Heart left ventricle (tissue), 16 donors: ENCODE results near the gene ACSF3. TPM values are rescaled to one million over a fixed set of nuclear protein-coding genes. Genes with fewer than 3 reads are reported as not detected.

Experiments used
- ATAC-seq, 4 donors: fragments of 200-7000 bp; cut with Tn5 transposase; one replicate each; pipeline ENCODE4 v1.9.1; 2020 to 2022; ENCODE audit warnings: moderate library complexity in 4 of 4, mild to moderate bottlenecking in 3 of 4, moderate number of reproducible peaks in 1 of 4
- DNase-seq, 5 donors: peaks; one replicate each; pipeline ENCODE4 v3.0.0-alpha.2; 2020
- H3K27ac ChIP-seq, 12 donors: fragments of 200-600 bp; sonication (generic) in 4 of 12; one replicate each; pipeline versions ENCODE4 v1.5.0 to v1.8.0; 2016 to 2022; ENCODE audit warnings: mild to moderate bottlenecking in 2 of 12
- H3K27me3 ChIP-seq, 9 donors: fragments of 200-600 bp; sonication (generic) in 2 of 9; one replicate each; pipeline versions ENCODE4 v1.5.1 to v1.8.0; 2016 to 2022; ENCODE audit warnings: mild to moderate bottlenecking in 3 of 9
- H3K36me3 ChIP-seq, 9 donors: fragments of 200-600 bp; sonication (generic) in 2 of 9; one replicate each; pipeline versions ENCODE4 v1.5.0 to v1.8.0; 2018 to 2022; ENCODE audit warnings: mild to moderate bottlenecking in 2 of 9
- H3K4me1 ChIP-seq, 12 donors: fragments of 200-600 bp; sonication (generic) in 4 of 12; one replicate each; pipeline versions ENCODE4 v1.5.0 to v1.8.0; 2016 to 2022; ENCODE audit warnings: mild to moderate bottlenecking in 3 of 12
- H3K4me3 ChIP-seq, 12 donors: fragments of 200-600 bp; sonication (generic) in 4 of 12; one replicate each; pipeline versions ENCODE4 v1.5.0 to v1.8.0; 2017 to 2022; ENCODE audit warnings: mild to moderate bottlenecking in 9 of 12, moderate library complexity in 4 of 12
- H3K9me3 ChIP-seq, 12 donors: fragments of 200-600 bp; sonication (generic) in 4 of 12; one replicate each; pipeline versions ENCODE4 v1.5.0 to v1.8.0; 2016 to 2022; ENCODE audit warnings: mild to moderate bottlenecking in 1 of 12
- CTCF ChIP-seq, 12 donors: fragments of 200-600 bp; sonication (generic) in 4 of 12; IDR thresholded peaks; one replicate each; pipeline versions ENCODE4 v1.5.0 to v1.8.0; 2018 to 2022; ENCODE audit warnings: antibody characterized with exemption in 12 of 12, mild to moderate bottlenecking in 5 of 12
- POLR2A ChIP-seq, 2 donors: fragments of 450-650 bp; IDR thresholded peaks; one replicate each; pipeline ENCODE4 v1.6.1; 2017; ENCODE audit warnings: antibody characterized with exemption in 2 of 2, mild to moderate bottlenecking in 2 of 2, moderate library complexity in 2 of 2
- WGBS, 4 donors: extraction: QIAGEN DNeasy Blood & Tissue Kit in 2 of 4; methylation state at CpG; one replicate each; pipeline versions ENCODE4 v1.1.5 to v1.1.7; 2013 to 2018; 5-methylcytosine and 5-hydroxymethylcytosine counted together
- intact Hi-C, 10 donors: fragments of 100-400 bp; cut with DNase I; formaldehyde crosslinking; loops; one replicate each; pipeline versions ENCODE4 v1.11.1 to v1.14.2; 2022
- polyA plus RNA-seq, 2 donors: library from polyadenylated mRNA; stranded (reverse); fragments of 200-250 nt; gene quantifications; one replicate each; pipeline ENCODE4 v1.2.3, GENCODE V29; 2013
- total RNA-seq, 9 donors: library from RNA; depleted of rRNA in 2 of 9; stranded (reverse); fragments of >200 nt in 2 of 9; fragmentation: NEBNext Ultra II Directional in 3 of 9; extraction: Animal tissue kit (Norgen Biotek cat#: 25700) in 3 of 9; gene quantifications; one replicate each; pipeline versions ENCODE4 v1.1.0 to v1.2.4, GENCODE V29; 2016 to 2023
- donor health status: ischemic (EF 13 %, LVEDD 7.1; RV severe dilation, severe dysfunction).
- donor health status: healthy with polysubstance abuse.
- donor health status: DM: no; HTN: yes; CAD: no.
- donor health status: DM: no; HTN: no; CAD: no.
- donor health status: ischemic (EF 25% LVEDD 6.9; RV normal size, moderate dysfunction).
- donor health status: ischemic (EF 25% LVEDD 5.7; RV mildly dilated, moderate dysfunction).
- donor health status: healthy.
- donor health status: DM: yes; HTN: yes; CAD: no.
- donor health status: ischemic (EF 35%, LVEDD 5.7; RV mildly dilated, moderate dysfunction).
- donor health status: nonischemic (EF 11% LVEDD 7.7; RV severe dilation, severe dysfunction).
- donor health status: DM: yes; HTN: yes; CAD: no.
- donor health status: PGD.
- donor health status: ischemic (EF 29% LVEDD 5.4; RV normal size, mild dysfunction).
- donor health status: nonischemic (EF 23%, LVEDD 6.1; RV moderate dilation, normal function).

Gene ACSF3
- total and polyA plus RNA-seq, 11 donors, result 10.3 to 26.3 (median 19.3) TPM

GRCh38 chr16:89087922-89088497 is 5.6 kb upstream of the ACSF3 start:
- peaks cover 4 to 42% (median 18%) of the 10 kb centered on the region in 9 donors for H3K27me3 ChIP-seq
- no peak for TF ChIP-seq CTCF (IDR thresholded peaks at IDR 0.05)

GRCh38 chr16:89089120-89089519 is 4.5 kb upstream of the ACSF3 start:
- intact Hi-C loops, result loop anchor here in 1 of 10 donors (5.0 kb wide), 1 partner anchor 122 kb away; no protein-coding TSS in a partner anchor
- no peak overlapping the region for H3K27ac ChIP-seq
- 16 to 20% (median 18%) methylated on average over 13 of the region's 13 CpGs for WGBS, 4 donors
- peak in 1 of 5 donors; percentile 28 for DNase-seq
- H3K4me3 ChIP-seq, result no peak overlapping the region
- peaks cover 0 to under 1% (median 0%) of the 10 kb centered on the region in 9 donors for H3K36me3 ChIP-seq
- ATAC-seq, result no peak
- peaks cover 0 to 8% (median 3%) of the 10 kb centered on the region in 12 donors for H3K4me1 ChIP-seq
- TF ChIP-seq CTCF (IDR thresholded peaks at IDR 0.05) (no peak), POLR2A (IDR thresholded peaks at IDR 0.05) (no peak)
- no peaks in the 10 kb centered on the region for H3K9me3 ChIP-seq
- H3K27me3 ChIP-seq, result peaks cover 4 to 42% (median 18%) of the 10 kb centered on the region in 9 donors

More at GRCh38 chr16:89087922-89088497, 5.6 kb upstream of the ACSF3 start:
- intact Hi-C loops, result loop anchor here in 1 of 10 donors (5.0 kb wide), 1 partner anchor 121 kb away; no protein-coding TSS in a partner anchor
- H3K4me3 ChIP-seq, result no peak overlapping the region
- peaks cover 0 to 2% (median 0%) of the 10 kb centered on the region in 12 donors for H3K4me1 ChIP-seq
- no peak overlapping the region for H3K27ac ChIP-seq
- H3K36me3 ChIP-seq, result no peaks in the 10 kb centered on the region
- 41 to 57% (median 44%) methylated on average over 10 to 15 of the region's 15 CpGs for WGBS, 4 donors
- DNase-seq (peak in 1 of 5 donors; percentile 22), ATAC-seq (no peak)
- no peaks in the 10 kb centered on the region for H3K9me3 ChIP-seq

GRCh38 chr16:89090182-89090630 is 3.4 kb upstream of the ACSF3 start:
- Histone ChIP-seq H3K27me3 (peaks cover 4 to 42% (median 13%) of the 10 kb centered on the region in 9 donors), H3K4me3 (no peak overlapping the region), H3K9me3 (no peaks in the 10 kb centered on the region), H3K36me3 (peaks cover 0 to 2% (median 0%) of the 10 kb centered on the region in 9 donors), H3K27ac (no peak overlapping the region), H3K4me1 (peaks cover 6 to 19% (median 13%) of the 10 kb centered on the region in 12 donors)
- WGBS, 4 donors, result 42 to 47% (median 44%) methylated on average over 16 of the region's 16 CpGs
- ATAC-seq (no peak), DNase-seq (peak in 2 of 5 donors; percentile 14 to 48)
- TF ChIP-seq POLR2A (IDR thresholded peaks at IDR 0.05) (no peak), CTCF (IDR thresholded peaks at IDR 0.05) (no peak)
- intact Hi-C loops, result loop anchor here in 8 of 10 donors (5.0 to 10.0 kb wide), 3 partner anchors 145 to 275 kb away; partner anchors contain the start of gene APRT (in 3 of the 8)

- Histone ChIP-seq H3K27ac (no peak overlapping the region), H3K27me3 (peaks cover 4 to 41% (median 12%) of the 10 kb centered on the region in 9 donors), H3K9me3 (no peaks in the 10 kb centered on the region), H3K4me1 (peaks cover 6 to 25% (median 17%) of the 10 kb centered on the region in 12 donors), H3K36me3 (peaks cover 0 to 2% (median 0%) of the 10 kb centered on the region in 9 donors), H3K4me3 (no peak overlapping the region)
- DNase-seq (peak in 2 of 5 donors; percentile 4 to 19), ATAC-seq (no peak)
- intact Hi-C loops, result loop anchor here in 8 of 10 donors (5.0 to 10.0 kb wide), 3 partner anchors 146 to 276 kb away; partner anchors contain the start of gene APRT (in 3 of the 8)
- 58 to 73% (median 66%) methylated on average over 15 to 17 of the region's 17 CpGs for WGBS, 4 donors
- TF ChIP-seq CTCF (IDR thresholded peaks at IDR 0.05) (no peak), POLR2A (IDR thresholded peaks at IDR 0.05) (no peak)
These were observed 2.8 kb upstream of the ACSF3 start for GRCh38 chr16:89090669-89091426.
